Measurements from ENCODE around the gene SIK2.
"Not testable (repeated sequence)": the region's sequence is repeated elsewhere in the genome, so short reads cannot be mapped to it uniquely, and the experiment has no call there.

SIK2 gene

DNA sequence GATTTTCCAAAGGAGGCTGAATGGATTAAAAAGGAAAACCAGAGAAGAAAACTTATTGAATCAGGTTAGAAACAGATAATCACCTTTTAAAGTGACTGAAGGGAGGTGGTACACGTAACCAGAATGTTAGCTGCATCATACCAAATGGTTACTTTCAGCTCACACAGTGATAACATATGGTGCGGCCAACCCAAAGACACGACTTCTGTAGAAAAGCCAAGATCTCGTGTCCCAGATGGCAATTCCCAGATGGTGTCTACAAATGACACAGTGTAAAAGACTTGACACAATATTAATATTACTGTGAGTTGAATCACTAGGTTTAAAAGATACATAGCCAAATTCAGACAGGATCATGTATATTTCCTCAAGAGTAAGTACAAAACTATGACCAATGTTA is 158.8 kb downstream of the SIK2 start:
- DNase-seq (no peak), ATAC-seq (no peak)

DNA sequence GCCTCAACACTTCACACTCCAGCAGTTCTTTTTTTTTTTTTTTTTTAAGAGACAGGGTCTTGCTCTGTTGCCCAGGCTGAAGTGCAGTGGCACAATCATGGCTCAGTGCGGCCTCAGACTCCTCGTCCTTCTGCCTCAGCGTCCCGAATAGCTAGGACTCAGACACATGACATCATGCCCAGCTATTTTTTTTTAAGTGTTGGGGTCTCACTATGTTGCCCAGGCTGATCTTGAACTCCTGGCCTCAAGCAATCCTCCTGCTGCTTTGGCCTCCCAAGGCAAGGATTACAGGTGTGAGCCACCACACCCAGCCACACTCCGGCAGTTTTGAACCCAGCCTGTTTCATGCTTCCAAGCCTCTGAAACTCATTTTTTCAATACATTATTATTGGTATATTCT is 160.3 kb downstream of the SIK2 start:
- DNase-seq (no peak), ATAC-seq (no peak)

DNA sequence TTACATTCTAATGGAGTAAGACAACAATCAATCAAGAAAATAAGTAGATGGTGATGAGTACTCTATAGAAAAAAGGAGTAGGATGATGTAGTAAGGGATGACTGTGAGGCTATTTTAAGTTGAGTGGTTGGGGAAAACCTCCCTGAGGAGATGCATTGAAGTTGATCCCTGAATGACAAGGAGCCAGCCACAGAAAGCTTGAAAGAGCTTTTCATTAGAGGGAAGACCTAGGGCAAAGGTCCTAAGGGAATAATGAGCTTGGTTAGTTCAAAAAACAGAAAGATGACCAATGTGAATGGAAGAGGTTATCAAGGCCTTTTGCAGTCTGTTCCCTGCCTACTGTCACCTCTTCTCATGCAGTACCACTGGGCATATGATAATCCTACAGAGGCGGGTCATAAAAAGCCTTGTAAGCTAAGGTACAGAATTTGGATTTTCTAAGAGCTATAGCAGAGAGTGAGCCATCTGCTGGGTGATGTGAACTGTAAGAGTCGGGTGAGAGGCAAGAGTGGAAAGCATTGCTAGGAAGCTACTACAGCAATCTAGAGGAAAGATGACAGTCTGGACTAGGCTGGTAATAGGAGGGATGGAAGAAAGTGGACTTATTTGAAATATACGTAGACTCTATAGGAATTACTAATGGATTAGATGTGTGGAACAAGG is 160.9 kb downstream of the SIK2 start:
- DNase-seq (no peak), ATAC-seq (no peak)

DNA sequence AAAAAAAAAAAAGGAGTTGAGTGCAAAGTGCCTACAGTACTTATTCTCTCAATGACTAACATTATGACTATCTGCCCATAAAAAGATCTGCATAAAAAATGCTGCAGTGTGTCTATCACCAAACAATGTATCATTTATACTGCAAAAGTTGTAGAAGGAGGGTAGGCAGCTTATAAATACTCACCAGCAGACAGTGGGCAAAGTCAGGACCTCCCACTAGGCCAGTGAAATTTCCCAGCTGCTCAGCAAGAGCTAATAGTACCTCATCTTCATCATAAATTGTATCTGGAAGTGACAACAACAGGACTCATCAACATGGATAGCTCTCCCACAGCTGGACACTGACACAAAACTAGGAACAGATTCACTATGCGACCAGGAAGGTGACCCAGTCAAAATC is 162.4 kb downstream of the SIK2 start:
- DNase-seq: no peak

DNA sequence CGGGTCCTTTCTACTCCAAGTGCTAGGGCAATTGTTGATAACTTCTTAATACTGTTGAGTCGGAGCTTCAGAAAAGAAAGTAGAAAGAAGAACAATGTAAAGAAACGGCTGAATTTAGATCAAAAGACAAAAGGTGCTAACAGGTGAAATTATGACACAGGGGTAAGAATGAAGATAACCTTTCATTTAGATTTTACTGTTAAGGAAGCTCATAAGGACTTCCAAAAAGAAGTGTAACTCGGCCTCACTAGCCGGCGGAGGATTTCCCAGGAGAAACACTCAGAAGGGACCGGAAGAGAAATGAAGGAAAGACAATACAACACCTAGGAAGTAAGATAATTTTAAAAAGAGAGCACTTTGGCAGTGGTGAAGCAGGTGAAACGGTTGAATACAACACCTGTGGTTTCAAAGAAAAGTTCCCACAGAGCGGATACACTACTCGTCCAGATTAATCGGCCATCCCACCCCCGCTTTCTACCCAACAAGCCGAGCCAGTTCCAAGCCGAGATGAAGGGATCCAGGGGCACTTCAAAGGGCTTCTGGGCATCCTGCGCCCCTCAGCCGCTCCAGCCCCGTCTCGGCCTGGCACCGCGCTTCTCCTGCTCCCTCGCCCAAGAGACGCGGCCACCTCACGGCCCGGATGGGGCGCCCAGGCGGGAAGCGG is 163.2 kb downstream of the SIK2 start:
- DNase-seq (no peak), ATAC-seq (no peak)

More for the DNA sequence above, 162.4 kb downstream of the SIK2 start:
- ATAC-seq: no peak

DNA sequence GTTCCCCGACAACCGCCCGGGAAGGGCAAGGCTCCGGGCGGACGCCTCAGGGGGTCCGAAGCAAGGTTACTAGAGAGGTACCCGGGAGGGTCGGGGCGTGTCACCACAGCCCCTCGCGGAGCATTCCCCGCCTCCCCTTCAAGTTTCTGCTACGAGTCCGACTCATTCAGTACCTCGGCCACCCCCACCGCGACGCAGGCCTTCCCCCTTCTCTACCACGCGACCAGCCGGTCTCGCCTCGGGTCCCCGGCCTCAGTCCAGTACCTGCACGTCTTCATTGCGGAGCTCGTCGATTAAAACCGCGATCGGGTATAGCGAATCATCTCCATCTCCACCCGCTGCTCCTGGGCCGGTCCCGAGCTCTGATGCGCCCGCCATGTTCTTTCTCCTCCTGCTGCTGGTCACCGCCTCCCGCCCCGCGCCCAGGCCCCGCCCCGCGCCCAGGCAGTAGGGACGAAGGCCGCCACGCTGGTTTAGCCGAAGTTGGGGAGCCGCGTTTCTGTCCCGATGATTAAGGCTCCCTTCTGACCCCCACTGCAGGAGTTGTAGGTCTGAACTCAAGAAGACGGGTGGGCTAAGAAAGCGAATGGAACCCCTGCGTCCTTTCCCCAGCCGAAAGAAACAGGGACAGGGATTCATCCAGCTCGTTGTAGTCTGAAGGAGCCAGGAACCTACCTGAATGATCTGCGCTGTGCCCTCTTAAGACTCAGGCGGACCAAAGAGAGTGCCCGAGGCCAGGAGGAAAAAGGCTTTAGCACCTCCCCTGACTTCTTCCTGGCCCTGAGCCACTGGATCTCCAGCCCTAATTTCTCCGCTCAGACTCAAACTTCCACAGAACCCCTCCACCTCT is 164.0 kb downstream of the SIK2 start, which contains the start of gene PPP2R1B:
TSS of gene PPP2R1B (minus strand) at position 406 of the 850 bp plus-strand sequence. CDS start at position 378, 28 bp downstream.
- ATAC-seq (peak; percentile 97), DNase-seq (peak; percentile 79)

DNA sequence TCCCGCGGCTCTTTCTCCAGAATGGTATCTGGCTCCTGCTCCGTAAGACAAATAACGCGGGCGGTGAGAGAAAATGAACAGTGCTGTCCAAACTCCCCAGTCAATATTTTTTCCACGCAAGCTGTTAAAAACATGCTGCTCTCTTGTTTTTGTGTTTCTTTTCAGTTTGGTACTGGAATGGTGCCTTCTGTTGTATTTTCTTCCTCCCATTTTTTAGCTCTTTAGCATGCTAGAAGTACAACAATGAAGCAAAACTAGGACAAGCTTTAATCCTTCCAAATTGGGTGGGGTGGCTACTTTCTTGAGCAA is 164.5 kb downstream of the SIK2 start:
- ATAC-seq: no peak
- no peak for DNase-seq

DNA sequence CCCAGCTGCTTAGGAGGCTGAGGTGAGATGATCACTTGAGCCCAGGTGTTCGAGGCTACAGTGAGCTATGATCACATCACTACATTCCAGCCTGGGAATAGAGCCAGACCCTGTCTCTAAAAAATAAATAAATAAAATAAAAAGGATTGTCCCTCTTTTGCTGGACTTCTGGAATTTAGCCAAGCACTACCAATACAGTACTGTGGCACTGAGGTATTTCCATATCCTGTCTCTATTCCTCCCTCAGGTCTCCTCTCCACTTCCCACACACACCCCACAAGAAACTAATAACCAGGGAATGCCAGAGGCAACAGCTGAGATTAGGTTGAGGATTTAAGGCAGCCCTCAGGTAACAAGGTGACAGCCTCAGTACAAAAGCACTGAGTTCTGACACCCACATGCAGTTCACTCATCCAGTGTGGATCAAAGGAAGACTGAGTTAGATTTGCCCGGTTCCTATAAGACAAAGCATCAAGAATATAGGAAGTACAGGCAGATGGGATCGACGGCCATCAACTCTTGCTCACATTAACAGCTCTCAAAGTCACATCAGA is 168.4 kb downstream of the SIK2 start:
- DNase-seq (no peak), ATAC-seq (no peak)

DNA sequence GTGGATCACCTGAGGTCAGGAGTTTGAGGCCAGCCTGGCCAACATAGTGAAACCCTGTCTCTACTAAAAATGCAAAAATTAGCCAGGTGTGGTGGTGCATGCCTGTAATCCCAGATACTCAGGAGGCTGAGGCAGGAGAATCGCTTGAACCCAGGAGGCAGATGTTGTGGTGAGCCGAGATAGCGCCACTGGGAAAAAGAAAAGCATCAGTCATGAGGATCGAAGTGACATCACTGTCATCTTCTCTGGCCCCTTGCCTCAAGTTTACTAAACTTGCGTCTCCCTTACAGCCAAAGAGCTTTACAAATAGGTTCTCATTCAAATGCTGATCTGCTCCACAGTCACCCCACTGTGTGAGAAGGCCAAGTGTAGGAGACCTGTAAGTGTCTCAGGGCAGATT is 169.0 kb downstream of the SIK2 start:
- DNase-seq, ATAC-seq: not testable (repeated sequence)

DNA sequence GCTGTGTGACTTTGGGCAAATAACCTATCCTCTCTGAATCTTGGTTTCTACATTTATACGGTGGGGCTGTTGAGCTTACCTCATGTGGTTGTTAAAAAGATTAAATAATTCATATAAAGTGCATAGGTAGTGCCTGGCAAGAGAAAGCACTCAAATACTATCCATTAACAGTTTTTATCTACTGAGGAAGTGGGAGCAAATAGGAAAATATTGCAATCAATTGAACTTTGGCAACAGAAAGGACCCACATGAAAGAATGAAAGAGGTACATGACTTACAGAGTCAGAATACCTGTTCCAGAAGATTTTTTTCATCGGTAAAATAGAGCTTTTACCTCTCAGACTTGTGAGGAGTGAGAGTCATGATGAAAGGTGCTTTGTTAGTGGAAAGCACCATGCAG is 170.3 kb downstream of the SIK2 start:
- ATAC-seq (no peak), DNase-seq (no peak)

DNA sequence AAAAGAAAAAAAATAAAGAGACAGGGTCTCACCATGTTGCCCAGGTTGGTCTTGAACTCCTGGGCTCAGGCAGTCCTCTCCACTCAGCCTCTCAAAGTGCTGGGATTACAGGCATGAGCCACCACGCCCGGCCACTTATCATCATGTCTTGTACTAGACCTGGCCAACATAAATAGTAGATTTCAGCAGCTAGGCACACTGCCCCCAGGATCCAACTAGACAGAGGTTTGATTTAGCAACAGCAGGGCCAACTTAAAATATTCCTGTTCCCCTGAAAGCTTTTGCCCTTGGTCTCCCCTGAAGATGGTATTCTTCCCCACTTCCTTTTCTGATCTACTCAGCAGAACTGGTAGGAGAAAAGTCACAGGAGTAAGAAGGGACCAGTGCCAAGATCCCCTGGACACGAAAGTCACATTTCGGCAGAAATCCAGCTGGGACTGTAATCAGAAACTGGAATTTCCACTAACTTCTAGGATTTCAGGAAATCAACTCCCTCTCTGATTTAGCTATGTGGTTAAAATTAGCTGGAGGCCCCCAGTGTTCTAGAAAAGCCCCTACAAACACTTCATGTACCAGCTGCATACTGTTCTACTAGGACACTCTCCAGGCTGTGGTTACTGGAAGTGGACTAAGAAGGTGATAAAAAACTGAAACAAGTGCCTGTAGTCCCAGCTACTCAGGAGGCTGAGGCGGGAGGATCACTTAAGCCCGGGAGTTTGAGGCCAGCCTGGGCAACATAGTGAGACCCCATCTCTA is 172.9 kb downstream of the SIK2 start:
- DNase-seq (no peak), ATAC-seq (no peak)

DNA sequence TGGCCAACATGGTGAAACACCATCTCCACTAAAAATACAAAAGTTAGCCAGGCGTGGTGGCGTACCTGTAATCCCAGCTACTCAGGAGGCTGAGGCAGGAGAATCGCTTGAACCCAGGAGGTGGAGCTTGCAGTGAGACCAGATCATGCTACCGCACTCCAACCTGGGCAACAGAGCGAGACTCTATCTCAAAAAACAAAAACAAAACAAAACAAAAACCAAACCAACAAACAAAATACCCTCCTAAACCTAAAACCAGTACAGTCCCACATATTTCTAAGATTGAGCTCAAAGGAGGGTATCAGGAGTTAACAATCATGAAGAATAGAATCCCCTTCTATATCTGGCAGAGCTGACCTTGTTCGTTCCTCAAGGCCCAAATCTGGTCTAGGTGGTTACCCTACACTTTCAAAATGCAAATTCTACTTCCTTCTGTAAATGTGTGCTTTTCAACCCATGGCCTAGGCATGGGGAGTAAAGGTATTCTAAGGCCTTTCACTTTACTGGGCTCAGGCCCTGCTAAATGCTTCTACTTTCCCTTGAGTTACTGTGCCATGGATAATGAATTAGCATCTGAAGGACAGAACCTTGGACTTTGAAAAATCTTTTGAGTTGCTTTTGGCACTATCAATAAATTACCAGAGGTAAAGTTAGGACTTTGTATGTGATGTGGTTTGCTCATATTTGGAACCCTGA is 174.3 kb downstream of the SIK2 start:
- ATAC-seq (peak; percentile 23), DNase-seq (no peak)

DNA sequence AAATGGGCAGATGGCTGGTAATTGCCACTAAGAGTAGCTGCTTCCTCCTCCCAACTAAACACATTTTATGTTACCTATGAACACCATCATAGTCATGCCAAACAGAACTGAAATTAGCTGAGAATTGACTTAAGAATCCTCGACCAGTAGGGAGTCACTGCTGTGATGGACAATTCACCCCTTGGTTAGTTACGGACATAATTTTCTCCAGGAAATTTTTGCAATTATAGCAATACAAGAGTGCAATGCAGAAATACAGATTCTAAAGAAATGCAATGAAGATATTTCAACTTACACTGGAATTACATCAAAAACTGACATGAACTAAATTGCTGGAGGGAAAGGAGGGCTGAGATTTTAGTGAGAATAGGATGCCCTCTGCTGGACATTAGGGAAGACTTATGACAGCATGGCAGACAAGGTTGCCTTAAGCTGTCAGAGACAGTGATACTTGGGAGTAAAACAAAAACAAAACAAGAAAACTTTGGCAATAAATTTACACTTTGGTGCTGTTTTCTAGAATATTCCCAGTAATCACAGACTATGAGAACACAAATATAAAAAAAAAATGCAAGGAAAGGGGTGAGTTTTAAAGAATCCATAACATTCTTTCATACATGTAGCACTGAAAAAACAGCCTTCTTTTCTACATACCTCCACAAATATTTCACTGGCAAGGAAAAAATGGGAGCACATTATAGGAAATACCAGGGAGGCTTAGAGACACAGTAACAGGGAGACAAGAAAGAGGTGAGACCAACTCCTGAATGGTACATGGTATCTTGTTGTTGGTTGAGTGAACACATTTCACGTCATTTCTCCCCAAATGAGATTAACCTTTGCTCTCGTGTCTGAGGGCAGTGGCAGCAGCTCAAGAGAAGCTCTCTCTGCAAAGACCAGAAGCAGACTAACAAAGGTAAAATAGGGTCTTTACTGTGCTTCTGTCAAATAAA is 175.1 kb downstream of the SIK2 start:
- no peak for DNase-seq
- ATAC-seq: peak; percentile 69

DNA sequence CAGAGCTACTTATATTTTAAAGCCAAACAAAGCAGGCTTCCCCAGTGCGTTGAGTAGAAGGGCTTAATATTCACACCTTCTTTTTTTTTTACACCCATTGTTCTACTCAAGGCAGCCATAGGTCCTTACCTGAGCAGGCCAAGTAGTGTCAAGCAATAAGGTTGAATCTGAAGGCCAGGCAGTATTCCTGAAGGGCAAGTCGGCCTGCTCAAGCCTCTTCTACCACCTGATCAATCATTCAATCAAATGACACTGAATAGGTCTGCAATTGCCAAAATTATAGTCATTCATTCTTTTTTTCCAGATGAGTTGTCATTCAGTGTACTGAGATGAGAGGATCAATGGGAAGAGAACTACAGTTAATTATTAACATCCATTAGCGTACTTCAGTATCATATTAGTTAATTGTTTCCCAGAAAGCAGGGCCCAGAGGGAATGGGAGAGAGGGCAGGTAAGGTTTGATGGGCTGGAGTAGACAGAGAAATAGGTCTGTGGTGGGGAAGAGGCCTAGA is 175.9 kb downstream of the SIK2 start:
- DNase-seq: no peak
- no peak for ATAC-seq

DNA sequence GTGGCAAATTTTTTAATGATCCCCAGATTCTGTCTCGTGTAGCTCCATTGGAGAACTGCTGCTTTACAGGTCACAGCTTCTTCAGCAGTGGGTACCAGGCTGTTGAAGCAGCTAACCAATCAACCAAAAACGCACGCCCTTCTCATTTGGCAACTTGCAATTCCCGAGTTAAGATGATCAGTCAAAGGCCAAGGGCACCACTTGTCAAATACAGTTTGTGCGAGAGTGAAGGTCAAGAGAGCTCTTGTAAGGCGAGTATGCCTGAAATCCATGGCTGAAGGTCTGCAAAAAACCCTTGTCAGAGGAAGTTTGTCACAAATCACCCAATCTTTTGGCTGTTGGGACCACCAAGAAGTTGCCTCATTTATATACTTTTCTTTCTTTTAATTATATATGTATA is 176.9 kb downstream of the SIK2 start:
- DNase-seq (no peak), ATAC-seq (no peak)
